GM12865 (cell line): ENCODE measurements around the gene PINLYP.

Experiments used
- DNase-seq: peaks from one replicate; pipeline ENCODE4 v3.0.0; 2010; ENCODE audit warnings: low read depth
- H3K4me3 ChIP-seq: 2 replicates; pipeline ENCODE4 v1.5.1; 2011; ENCODE audit warnings: mild to moderate bottlenecking, low read depth, low read length, control low read depth
- CTCF ChIP-seq: IDR thresholded peaks from 2 replicates; pipeline ENCODE4 v1.5.1; 2011; ENCODE audit warnings: low read length, control low read depth, low read depth, inconsistent platforms; ENCODE audit not compliant: insufficient read depth; ENCODE audit errors: missing control alignments

The PINLYP gene

GRCh38 chr19:43564800-43565199 is 10.8 kb upstream of the PINLYP start:
- H3K4me3 ChIP-seq = no peak overlapping the region
- no peak for DNase-seq
- no peak for TF ChIP-seq CTCF

GRCh38 chr19:43569657-43570056 is 5.9 kb upstream of the PINLYP start:
- TF ChIP-seq CTCF = no peak
- no peak overlapping the region for H3K4me3 ChIP-seq
- no peak for DNase-seq

- no peak for TF ChIP-seq CTCF
- H3K4me3 ChIP-seq = no peak overlapping the region
- no peak for DNase-seq
These were observed 5.3 kb upstream of the PINLYP start for GRCh38 chr19:43570174-43570791.

GRCh38 chr19:43572171-43572588 is 3.4 kb upstream of the PINLYP start:
- DNase-seq = no peak
- TF ChIP-seq CTCF = no peak
- no peak overlapping the region for H3K4me3 ChIP-seq

GRCh38 chr19:43574424-43575155 is 1.0 kb upstream of the PINLYP start:
- TF ChIP-seq CTCF = no peak
- H3K4me3 ChIP-seq = peak overlapping the region; percentile 86
- DNase-seq = no peak

- no peak for TF ChIP-seq CTCF
- DNase-seq = no peak
- H3K4me3 ChIP-seq = peak overlapping the region; percentile 39; the same call in 1 of the 2 replicates
These were observed 616 bp downstream of the PINLYP start for GRCh38 chr19:43575955-43576878.
